Measurements from ENCODE around the gene TCP11L1. TPM values are rescaled to one million over a fixed set of nuclear protein-coding genes. Genes with fewer than 3 reads are reported as not detected.

TCP11L1 gene
- total RNA-seq: 12.9 and 14.2 TPM in 2 replicates

GRCh38 chr11:33039274-33040032 lies at the start of gene TCP11L1:
Gene TCP11L1 (plus strand): TSS chr11:33039572. CDS start chr11:33043774, 4,202 bp downstream.

GRCh38 chr11:33015621-33016551 lies 23.5 kb upstream of the TCP11L1 start, which contains the start of gene DEPDC7:
Gene DEPDC7 (plus strand): TSS chr11:33015878. CDS start chr11:33015956, 78 bp downstream.

Other genes with a start within 250 kb of the TCP11L1 start
- not detected in 2 replicates for gene CCDC73, start 244.9 kb upstream of the TCP11L1 start, total RNA-seq
- 0.05 and 0.06 TPM in 2 replicates for gene PRRG4, start 209.6 kb upstream of the TCP11L1 start, total RNA-seq
- gene QSER1, start 146.8 kb upstream of the TCP11L1 start, total RNA-seq: 18.1 and 18.5 TPM in 2 replicates
- gene DEPDC7, start 23.7 kb upstream of the TCP11L1 start, total RNA-seq: 1.4 and 1.6 TPM in 2 replicates
- gene CSTF3, start 121.9 kb downstream of the TCP11L1 start, total RNA-seq: 18.4 and 23.6 TPM in 2 replicates
- 63.6 and 95.8 TPM in 2 replicates for gene HIPK3, start 217.8 kb downstream of the TCP11L1 start, total RNA-seq